A673 (cell line): Measurements from ENCODE around the gene ZFAND5.

Source experiments
- CTCF ChIP-seq: fragments of 300-800, 200-600 bp; sonication (generic); conservative IDR thresholded peaks from 2 replicates; pipeline ENCODE4 v1.5.1; 2017; ENCODE audit warnings: low read depth, mild to moderate bottlenecking, antibody characterized with exemption, low read length, moderate library complexity, mixed read lengths
- EZH2 ChIP-seq: fragments of 200-600 bp; sonication (generic); IDR thresholded peaks from 2 replicates; pipeline ENCODE4 v1.6.1; 2017; ENCODE audit warnings: borderline replicate concordance, low read depth, mild to moderate bottlenecking, mixed read lengths, antibody characterized with exemption, low read length; ENCODE audit not compliant: poor library complexity, severe bottlenecking

GRCh38 chr9:72326641-72327040 is 38.4 kb downstream of the ZFAND5 start:
- TF ChIP-seq CTCF (no peak), EZH2 (no peak)
